ENCODE data around the gene NUMB. TPM values are rescaled to one million over a fixed set of nuclear protein-coding genes. Genes with fewer than 3 reads are reported as not detected.

Gene NUMB
- total RNA-seq, 3 donors from 2014 or later (not counting 1 experiment from before 2014, with no cell fraction given), result 50.0 to 67.4 (median 56.3) TPM

- Mint-ChIP-seq H3K9me3 (no peaks in the 10 kb centered on the region), H3K27me3 (ENCODE audit: low read depth in 2 of 2) (no peaks in the 10 kb centered on the region), H3K36me3 (no peaks in the 10 kb centered on the region), H3K4me1 (peaks cover 0 to 13% of the 10 kb centered on the region in 2 donors), H3K4me3 (no peak overlapping the region), H3K27ac (no peak overlapping the region)
- H3K9me3 ChIP-seq (ENCODE audit: control insufficient read depth, insufficient read depth, low read length), result no peaks in the 10 kb centered on the region
- no peak overlapping the region for H3K4me3 ChIP-seq (ENCODE audit: low read length)
- no peak overlapping the region for H3K27ac ChIP-seq (ENCODE audit: low read length)
- no peak for DNase-seq
- no peaks in the 10 kb centered on the region for H3K4me1 ChIP-seq (ENCODE audit: control insufficient read depth, insufficient read depth, low read length)
- no peaks in the 10 kb centered on the region for H3K36me3 ChIP-seq (ENCODE audit: control insufficient read depth, insufficient read depth, low read length)
- no peak for ATAC-seq
- intact Hi-C loops (cut with micrococcal nuclease), result no loop called here
- no peak for TF ChIP-seq CTCF (IDR thresholded peaks at IDR 0.05)
- H3K27me3 ChIP-seq (ENCODE audit: control insufficient read depth, insufficient read depth, low read length), result no peaks in the 10 kb centered on the region
Observed at GRCh38 chr14:73368616-73369015, 89.7 kb downstream of the NUMB start.

- intact Hi-C loops (cut with micrococcal nuclease), result no loop called here
- no peak for ATAC-seq
Observed at GRCh38 chr14:73365727-73366126, 92.6 kb downstream of the NUMB start.

GRCh38 chr14:73364559-73364958 is 93.8 kb downstream of the NUMB start:
- Mint-ChIP-seq H3K4me3 (no peak overlapping the region), H3K27me3 (ENCODE audit: low read depth in 2 of 2) (no peaks in the 10 kb centered on the region), H3K9me3 (no peaks in the 10 kb centered on the region), H3K36me3 (no peaks in the 10 kb centered on the region), H3K4me1 (no peaks in the 10 kb centered on the region), H3K27ac (no peak overlapping the region)
- H3K4me1 ChIP-seq (ENCODE audit: control insufficient read depth, insufficient read depth, low read length), result no peaks in the 10 kb centered on the region
- ATAC-seq, result no peak
- H3K27me3 ChIP-seq (ENCODE audit: control insufficient read depth, insufficient read depth, low read length), result no peaks in the 10 kb centered on the region
- DNase-seq, result no peak
- no peaks in the 10 kb centered on the region for H3K9me3 ChIP-seq (ENCODE audit: control insufficient read depth, insufficient read depth, low read length)
- H3K36me3 ChIP-seq (ENCODE audit: control insufficient read depth, insufficient read depth, low read length), result no peaks in the 10 kb centered on the region
- no peak overlapping the region for H3K27ac ChIP-seq (ENCODE audit: low read length)
- no peak overlapping the region for H3K4me3 ChIP-seq (ENCODE audit: low read length)
- WGBS (ENCODE audit: insufficient coverage), result 97% methylated on average over 2 of the region's 2 CpGs
- intact Hi-C loops (cut with micrococcal nuclease), result no loop called here
- TF ChIP-seq CTCF (IDR thresholded peaks at IDR 0.05), result no peak

More at GRCh38 chr14:73365727-73366126, 92.6 kb downstream of the NUMB start:
- H3K36me3 ChIP-seq (ENCODE audit: control insufficient read depth, insufficient read depth, low read length), result no peaks in the 10 kb centered on the region
- WGBS (ENCODE audit: insufficient coverage), result 100% methylated on average over 1 of the region's 1 CpG
- no peaks in the 10 kb centered on the region for H3K4me1 ChIP-seq (ENCODE audit: control insufficient read depth, insufficient read depth, low read length)
- Mint-ChIP-seq H3K36me3 (no peaks in the 10 kb centered on the region), H3K4me3 (no peak overlapping the region), H3K9me3 (no peaks in the 10 kb centered on the region), H3K27me3 (ENCODE audit: low read depth in 2 of 2) (no peaks in the 10 kb centered on the region), H3K27ac (no peak overlapping the region), H3K4me1 (no peaks in the 10 kb centered on the region)
- H3K4me3 ChIP-seq (ENCODE audit: low read length), result no peak overlapping the region
- H3K27ac ChIP-seq (ENCODE audit: low read length), result no peak overlapping the region
- H3K9me3 ChIP-seq (ENCODE audit: control insufficient read depth, insufficient read depth, low read length), result no peaks in the 10 kb centered on the region
- no peak for TF ChIP-seq CTCF (IDR thresholded peaks at IDR 0.05)
- no peaks in the 10 kb centered on the region for H3K27me3 ChIP-seq (ENCODE audit: control insufficient read depth, insufficient read depth, low read length)
- DNase-seq, result no peak

GRCh38 chr14:73359445-73359844 is 98.9 kb downstream of the NUMB start:
- intact Hi-C loops (cut with micrococcal nuclease), result no loop called here
- H3K27ac Mint-ChIP-seq, result no peak overlapping the region
- Histone ChIP-seq H3K36me3 (ENCODE audit: control insufficient read depth, insufficient read depth, low read length) (peaks cover 2% of the 10 kb centered on the region), H3K4me3 (ENCODE audit: low read length) (no peak overlapping the region), H3K27ac (ENCODE audit: low read length) (no peak overlapping the region), H3K4me1 (ENCODE audit: control insufficient read depth, insufficient read depth, low read length) (no peaks in the 10 kb centered on the region), H3K9me3 (ENCODE audit: control insufficient read depth, insufficient read depth, low read length) (no peaks in the 10 kb centered on the region), H3K27me3 (ENCODE audit: control insufficient read depth, insufficient read depth, low read length) (no peaks in the 10 kb centered on the region)
- H3K4me3 Mint-ChIP-seq, result no peak overlapping the region
- no peaks in the 10 kb centered on the region for H3K9me3 Mint-ChIP-seq
- no peaks in the 10 kb centered on the region for H3K4me1 Mint-ChIP-seq
- TF ChIP-seq CTCF (IDR thresholded peaks at IDR 0.05), result no peak
- DNase-seq, result no peak
- no peak for ATAC-seq
- H3K36me3 Mint-ChIP-seq, result no peaks in the 10 kb centered on the region
- H3K27me3 Mint-ChIP-seq (ENCODE audit: low read depth in 2 of 2), result no peaks in the 10 kb centered on the region

Data from natural killer cell (primary cell).